HG03457 (cell line): ENCODE data around the gene HJURP.
"Not testable (repeated sequence)": the region's sequence is repeated elsewhere in the genome, so short reads cannot be mapped to it uniquely, and the experiment has no call there.

Experiments used
- ATAC-seq: cut with Tn5 transposase; IDR thresholded peaks from one replicate; pipeline ENCODE4 v1.9.1; 2021; ENCODE audit warnings: moderate number of reproducible peaks; ENCODE audit not compliant: unreplicated experiment

The HJURP gene, protein sequence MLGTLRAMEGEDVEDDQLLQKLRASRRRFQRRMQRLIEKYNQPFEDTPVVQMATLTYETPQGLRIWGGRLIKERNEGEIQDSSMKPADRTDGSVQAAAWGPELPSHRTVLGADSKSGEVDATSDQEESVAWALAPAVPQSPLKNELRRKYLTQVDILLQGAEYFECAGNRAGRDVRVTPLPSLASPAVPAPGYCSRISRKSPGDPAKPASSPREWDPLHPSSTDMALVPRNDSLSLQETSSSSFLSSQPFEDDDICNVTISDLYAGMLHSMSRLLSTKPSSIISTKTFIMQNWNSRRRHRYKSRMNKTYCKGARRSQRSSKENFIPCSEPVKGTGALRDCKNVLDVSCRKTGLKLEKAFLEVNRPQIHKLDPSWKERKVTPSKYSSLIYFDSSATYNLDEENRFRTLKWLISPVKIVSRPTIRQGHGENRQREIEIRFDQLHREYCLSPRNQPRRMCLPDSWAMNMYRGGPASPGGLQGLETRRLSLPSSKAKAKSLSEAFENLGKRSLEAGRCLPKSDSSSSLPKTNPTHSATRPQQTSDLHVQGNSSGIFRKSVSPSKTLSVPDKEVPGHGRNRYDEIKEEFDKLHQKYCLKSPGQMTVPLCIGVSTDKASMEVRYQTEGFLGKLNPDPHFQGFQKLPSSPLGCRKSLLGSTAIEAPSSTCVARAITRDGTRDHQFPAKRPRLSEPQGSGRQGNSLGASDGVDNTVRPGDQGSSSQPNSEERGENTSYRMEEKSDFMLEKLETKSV

DNA sequence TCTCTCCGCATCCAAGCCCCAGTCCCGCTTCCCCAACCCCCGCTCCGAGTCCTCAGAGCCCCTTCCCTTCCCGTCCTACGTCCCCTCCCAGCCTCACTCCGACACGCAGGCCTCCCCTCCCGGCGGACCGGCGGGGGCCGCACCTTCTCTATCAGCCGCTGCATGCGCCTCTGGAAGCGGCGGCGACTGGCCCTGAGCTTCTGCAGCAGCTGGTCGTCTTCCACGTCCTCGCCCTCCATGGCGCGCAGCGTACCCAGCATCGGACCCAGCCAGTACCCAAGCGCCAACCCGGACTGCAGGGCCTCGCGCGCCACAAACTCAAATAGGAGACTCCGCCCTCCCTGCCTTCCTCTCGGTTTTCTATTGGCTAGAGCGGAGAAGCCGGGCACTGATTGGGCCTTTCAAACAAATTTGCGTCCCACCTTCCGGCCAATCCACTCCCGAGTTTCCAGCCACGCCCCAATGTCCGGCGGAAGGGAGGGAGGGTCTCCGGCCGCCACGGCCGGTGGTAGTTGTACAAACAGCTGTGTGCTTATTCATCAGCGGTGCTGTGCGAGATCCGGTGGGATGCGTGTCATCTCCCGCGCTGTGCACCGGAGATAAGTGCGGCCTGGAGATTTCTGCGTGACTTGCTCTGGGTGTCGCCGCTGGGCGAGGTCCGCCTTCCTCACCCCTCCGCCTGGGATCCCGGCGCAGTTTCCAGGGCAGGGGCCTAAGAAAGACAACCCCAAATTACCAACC is at the start of gene HJURP:
Gene HJURP (minus strand): TSS at position 295 of the 741 bp plus-strand sequence. CDS start 35 bp downstream, at position 260.
- peak; percentile 96 for ATAC-seq

DNA sequence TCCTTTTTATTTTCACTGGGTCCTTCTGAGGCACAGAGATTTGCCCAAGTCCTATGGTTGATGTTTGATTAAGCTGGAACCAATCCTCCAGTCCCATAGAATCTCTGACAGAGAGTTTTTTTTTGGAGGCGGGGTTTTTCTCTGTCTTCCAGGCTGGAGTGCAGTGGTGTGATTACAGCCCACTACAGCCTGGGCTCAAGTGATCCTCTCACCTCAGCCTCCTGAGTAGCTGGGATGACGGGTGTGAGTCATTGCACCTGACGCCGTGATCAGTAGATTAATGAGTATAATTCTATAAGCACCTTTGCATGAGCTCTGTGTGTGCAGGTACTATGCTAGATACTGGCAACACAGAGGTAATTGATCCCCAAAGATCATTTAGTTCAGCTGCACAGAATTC is 47.5 kb upstream of the HJURP start:
- ATAC-seq: no peak

DNA sequence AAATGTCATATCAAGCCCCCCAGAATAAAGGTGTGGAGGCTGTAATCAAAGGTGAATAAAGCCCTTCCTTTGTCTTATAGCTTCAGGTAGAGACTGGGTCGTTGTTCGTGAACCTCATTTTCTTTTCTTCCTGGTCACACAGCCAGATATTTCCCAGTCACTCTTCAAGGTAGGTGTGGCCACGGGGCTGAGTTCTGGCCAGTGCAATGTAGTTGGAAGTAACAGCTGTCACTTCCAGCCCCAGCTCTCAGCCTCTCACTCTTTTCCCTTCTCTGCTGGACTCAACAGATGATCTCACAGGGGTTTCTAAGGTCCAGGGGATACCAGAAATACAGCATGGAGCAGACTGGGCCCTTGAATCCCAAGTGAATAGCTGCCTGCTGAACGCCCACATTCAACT is 47.0 kb upstream of the HJURP start:
- no peak for ATAC-seq

DNA sequence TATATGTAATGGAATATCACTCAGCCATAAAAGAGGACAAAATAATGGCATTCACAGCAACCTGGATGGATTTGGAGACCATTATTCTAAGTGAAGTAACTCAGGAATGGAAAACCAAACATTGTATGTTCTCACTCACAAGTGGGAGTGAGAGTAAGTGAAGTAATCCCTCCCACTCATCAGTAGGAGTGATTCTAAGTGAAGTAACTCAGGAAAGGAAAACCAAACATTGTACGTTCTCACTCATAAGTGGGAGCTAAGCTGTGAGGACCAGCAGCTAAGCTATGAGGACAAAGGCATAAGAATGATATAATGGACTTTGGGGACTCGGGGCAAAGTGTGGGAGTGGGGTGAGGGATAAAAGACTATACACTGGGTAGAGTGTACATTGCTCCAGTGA is 41.9 kb upstream of the HJURP start:
- ATAC-seq: not testable (repeated sequence)

DNA sequence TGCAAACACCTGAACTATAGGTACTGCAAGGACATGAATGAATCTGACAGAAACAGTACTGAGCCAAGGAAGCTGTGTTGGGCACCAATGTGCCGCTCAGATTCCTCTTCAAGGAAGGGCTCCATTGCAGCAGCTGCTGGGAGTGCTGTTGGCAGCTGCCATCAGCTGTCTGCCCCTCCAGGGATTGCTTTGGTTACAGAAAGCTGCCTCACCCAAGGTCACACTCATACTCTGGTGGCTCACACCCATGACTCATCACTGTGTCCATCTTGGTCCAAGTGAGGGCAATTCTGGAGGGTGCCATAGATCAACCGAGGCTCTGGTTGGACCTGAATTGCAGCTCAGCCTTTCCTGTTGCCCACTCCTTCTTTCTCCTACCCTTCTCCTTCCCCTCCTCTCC is 38.5 kb upstream of the HJURP start:
- no peak for ATAC-seq

DNA sequence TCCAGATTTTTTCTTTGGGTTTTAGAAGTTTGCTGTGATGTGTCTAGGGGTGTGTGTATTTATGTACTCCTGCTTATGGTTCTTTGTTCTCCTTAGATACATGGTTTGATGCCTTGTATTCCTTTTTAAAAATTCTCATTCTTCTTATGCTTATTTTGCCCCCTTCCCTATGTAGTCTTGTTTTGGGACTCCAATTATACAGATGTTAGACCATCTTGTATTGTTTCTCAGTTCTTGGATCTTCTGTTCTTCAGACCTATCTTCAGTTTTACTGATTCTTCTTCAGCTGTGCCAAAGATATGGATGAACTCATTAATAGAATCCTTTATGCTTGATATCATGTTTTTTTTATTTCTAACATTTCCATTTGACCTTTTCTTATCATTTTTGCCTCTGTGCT is 28.0 kb upstream of the HJURP start:
- no peak for ATAC-seq

DNA sequence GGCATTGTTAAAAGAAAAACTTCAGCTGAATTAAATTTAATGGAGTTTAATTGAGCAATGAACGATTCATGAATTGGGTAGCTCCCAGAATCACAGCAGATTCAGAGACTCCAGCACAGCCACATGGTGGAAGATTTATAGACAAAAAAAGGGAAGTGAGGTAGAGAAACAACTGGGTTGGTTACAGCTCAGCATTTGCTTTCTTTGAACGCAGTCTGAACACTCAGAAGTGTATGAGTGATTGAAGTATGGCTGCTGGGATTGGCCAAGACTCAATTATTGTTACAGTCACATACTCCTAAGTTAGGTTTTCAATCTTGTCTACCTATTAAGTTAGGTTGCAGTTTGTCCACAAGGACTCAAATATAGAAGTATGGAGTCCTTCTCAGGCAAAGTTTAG is 17.8 kb upstream of the HJURP start:
- not testable (repeated sequence) for ATAC-seq

DNA sequence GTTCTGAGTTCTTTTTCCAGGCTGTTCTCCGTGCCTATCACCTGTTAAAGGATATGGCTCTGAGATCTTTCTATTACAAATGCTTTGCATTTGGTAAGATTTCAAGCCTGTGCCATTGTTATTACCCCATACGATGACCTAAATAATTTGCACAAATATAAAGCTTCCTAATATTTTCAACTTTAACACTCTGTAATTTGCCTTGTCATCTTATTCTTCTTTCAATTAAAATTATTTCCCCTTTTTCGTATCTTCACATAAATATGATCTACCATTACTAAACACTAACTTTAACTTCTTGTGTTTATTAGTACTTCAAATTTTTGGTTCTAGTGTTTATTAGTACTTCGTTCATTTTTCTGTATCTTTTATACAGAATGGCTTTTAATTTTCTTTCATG is 17.1 kb upstream of the HJURP start:
- no peak for ATAC-seq

DNA sequence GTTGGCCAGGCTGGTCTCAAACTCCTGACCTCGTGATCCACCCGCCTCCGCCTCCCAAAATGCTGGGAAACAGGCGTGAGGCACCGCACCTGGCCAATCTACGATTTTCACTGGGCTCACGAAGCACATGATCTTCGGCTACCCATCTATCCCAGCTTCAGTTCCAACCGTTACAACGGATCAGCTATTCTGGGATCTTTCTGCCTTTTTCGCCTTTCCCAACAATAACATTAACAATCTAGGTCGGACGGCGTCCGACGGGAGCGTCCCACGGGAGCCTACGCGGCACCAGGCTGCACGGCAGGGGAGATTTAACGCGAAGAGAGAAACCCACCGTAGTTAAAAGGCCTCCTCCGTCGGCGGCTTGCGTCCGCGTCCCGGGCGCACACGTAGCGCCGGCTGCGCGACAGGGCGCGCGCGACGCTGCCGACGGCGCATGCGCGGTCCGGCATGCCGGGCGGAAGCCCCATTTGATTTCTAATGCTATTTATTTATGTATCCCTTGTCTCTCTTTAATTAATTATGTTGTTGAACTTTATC is 13.7 kb upstream of the HJURP start, which contains the start of gene MSL3B:
Gene MSL3B (minus strand): TSS at position 394 of the 540 bp plus-strand sequence.
- ATAC-seq: no peak

DNA sequence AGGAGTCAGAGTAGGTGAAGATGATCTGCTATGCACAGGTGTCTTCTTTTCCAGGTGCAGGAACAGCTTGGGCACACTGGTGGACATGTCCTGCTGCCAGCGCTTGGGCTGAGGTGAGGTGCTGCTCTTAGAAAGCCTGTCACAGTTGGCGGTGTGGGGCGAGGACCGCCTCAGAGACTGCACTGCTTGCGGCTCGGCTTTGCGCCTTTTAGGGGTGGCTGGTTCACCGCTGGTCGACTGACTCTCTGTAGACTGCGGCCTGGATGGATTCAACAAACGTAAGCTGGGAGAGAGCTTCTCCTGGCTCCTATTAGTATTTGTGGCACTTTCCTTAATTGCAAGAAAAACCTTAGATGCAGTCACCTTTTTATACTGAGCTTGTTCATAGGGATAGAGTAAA is 12.1 kb upstream of the HJURP start:
- ATAC-seq: no peak

DNA sequence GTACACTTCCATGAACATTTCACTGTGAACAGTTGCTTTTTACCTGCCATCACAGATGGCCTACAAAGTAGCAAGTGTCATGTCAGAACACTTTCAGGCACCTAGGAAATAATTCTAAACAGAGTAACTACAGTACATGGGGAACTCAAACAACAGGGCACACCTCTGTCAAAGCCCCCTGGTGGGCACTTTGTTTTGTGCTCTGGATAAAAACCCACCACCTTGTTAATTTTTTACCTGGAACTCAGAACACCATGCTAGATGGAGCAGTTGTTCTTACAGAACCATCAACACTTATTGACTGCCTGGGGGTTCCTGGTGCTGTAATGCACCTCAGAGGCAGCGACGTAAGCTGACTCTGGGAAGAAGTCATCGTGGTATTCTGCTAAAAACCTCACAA is 11.5 kb upstream of the HJURP start:
- no peak for ATAC-seq

DNA sequence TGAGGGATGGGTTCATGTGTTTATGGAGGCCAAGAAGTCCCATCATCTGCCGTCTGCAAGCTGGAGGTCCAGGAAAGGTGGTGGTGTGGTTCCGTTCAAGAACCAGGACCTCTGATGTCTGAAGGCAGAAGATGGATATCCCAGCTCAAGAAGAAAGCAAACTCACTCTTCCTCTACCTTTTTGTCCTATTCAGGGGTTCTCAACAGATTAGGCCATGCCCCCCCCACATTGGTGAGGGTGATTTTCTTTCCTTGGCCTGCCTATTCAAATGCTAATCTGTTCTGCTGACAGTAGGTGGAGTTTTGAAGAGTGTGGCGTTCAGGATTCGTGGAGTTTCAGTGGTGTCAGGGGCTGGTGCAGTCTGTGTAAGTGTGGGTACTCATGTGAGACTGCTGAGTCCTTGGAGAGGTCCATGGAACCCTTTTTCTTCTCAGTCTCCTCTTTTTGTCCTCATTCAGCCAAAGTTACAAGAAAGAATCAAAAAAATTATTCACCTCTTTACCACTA is 8.0 kb upstream of the HJURP start:
- ATAC-seq: no peak

DNA sequence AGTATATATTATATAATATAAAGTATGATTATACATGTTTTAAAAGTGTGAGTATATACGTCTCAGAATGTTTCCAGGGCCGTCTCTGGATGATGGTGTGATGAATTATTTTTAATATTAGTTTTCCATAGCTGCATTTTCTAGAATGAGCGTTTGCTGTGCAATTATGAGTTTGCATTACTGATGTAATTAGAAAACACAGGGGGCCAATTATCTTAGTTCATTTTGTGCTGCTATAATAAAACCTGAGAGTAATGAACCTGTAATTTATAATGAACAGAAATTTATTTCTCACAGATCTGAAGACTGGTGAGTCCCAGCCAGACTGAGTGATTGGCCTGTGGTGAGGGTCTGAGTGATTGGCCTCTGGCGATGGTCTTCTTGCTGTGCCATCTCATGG is 4.0 kb upstream of the HJURP start:
- ATAC-seq: no peak

DNA sequence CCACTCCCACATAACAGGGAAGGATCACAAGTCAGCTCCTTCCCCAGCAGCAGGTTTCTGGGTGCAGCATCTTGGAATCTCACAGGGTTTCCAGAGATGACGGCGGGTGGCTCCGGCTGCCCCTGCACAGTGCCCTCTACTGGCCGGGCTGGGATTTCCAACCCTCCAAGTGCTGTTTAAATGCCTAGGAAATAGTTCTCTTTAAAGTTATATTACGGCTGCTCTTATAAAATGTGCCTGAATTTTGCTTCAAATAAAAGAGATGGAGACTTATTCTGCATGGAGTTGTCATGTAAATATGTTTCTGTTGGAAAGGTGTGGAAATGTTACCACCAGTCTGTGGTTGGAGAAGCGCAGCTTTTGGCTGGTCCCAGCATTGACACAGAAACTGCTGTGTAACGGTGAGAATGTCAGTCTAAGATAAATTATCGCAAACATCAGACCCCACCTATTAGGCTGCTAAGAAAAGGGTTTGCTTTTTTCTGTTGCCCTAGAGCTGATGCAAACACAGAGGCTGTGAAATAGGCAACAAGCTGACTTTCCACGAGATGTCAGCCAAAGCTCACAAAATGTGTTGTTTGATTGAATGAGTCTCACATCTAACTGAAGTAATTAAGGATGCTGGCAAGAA is 3.3 kb upstream of the HJURP start:
- no peak for ATAC-seq

DNA sequence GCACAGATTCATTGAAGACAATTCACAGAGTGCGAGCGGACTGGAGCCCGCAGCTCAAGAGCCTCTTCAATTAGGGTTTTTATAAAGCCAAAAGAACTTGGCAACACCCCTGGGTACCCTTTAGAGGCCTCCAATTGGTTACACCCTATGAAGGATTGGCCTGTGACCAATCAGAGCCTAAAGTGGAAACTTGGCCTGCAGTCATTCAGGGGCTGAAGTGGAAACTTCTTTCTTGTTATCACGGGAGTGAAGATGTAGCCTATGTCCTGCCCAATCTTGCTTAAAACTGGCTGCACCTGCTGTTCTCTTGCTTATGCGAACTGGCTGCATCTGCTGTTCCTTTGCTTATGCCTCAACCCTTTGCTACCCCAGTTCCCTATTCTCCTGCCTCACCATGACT is 1.8 kb upstream of the HJURP start:
- no peak for ATAC-seq

DNA sequence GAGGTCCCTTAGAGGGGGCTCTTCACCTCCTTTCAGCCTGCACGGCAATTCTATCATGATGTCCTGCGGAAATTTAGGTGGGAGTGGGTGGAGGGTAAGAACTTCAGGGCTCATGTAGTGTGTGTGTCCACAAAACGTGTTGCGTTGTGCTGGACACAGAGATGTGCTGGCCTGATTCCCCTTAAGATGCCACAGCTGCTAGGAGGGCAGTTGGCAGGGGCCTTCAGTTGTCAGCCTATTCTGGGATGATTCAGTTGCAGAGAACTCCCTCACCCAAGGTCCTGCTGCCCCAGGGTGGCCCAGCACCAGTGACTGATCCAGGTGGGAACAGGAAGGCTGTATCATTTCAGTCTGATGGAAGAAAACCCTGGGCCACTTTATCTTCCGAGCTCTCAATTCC is 1.0 kb upstream of the HJURP start:
- ATAC-seq: no peak

DNA sequence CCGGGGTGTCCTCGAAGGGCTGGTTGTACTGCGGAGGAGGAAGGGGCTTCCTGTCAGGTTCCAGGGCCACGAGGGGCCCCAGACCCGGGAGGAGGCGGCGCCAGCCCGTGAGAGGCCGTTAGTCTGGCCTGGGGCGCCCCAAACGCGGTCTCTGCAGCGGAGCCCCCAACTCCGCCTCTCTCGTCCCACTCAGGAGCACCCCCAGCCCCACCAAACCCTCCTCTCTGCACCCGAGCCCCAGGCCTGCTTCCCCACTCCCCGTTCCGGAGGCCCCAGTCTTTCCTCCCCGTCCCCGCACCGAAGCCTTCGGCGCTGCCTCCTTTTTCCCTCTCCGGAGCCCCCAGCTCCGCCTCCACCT is 473 bp downstream of the HJURP start:
- peak; percentile 3 for ATAC-seq

DNA sequence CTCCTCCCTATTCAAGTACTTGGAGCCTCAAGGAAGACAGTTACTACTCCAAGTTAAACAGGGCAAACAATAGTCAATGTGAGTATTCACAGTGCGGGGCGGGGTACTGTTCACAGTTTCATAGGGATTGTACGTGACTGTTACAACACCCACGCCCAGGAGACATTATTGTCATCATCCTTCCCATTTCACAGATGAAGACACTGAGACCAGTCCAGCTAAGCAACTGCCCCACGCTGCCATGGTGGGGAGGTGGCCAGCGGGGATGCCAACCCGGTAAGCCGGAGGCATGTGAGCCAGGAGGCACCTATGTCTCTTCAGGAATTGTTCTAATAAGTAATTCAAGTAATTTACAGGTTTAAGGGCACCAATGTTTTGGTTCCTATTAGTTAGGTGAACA is 982 bp downstream of the HJURP start:
- ATAC-seq: no peak

DNA sequence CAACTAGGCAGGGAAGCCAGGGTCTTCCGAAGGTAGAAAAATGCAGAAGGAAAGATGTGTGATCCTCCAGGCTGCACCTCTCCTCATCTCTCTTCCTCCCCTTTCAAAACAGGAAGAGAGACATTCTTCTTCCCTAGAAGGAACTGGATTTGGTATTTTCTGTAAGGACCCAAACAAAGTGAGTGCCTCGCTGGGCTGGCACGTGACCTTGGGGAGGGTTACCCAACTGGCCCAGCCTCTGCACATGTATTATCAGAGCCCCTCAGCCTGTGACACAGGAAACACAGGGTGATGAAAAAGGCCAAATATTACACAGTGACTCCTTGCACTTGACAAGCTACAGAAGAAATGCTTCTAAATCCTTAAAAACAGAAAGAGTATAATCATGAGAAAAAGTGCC is 2.3 kb downstream of the HJURP start:
- ATAC-seq: no peak

DNA sequence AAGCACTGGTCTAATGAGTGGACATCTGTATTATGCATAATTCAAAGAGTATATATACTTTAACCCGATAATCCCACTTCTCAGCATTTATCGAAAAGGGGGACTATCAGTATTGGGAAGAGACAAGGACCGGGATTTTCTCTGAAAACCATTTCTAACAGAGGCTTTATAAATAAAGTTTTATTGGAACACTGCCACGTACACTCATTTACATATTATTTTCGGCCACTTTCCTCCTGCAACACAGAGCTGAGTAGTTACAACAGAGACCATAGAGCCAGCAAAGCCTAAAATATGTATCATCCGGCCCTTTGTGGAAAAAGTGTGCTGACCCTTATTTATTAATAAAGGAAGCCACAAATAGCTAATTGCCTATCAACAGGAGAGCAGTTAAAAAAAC is 3.2 kb downstream of the HJURP start:
- ATAC-seq: no peak

DNA sequence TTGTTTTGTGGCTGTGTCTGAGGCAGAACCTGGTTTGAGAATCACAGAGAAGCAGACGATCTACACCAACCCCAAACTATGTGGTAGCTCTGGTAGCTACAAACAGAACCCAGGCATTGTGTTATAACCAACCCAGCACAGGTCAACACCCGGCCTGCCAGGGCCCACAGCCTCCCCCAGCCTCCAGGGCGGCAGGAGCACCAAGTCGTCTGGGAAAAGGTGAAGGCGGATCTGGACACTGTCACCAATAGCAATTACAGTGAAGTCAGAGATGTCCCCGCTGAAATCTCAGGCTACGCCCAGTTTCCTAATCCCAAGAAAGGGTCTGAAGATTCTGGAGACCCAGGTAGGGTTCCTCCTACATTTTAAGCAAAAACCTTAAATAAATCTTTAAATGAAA is 3.6 kb downstream of the HJURP start:
- ATAC-seq: no peak
